Measurements from ENCODE around the gene GCLC.
"Not testable (repeated sequence)": the region's sequence is repeated elsewhere in the genome, so short reads cannot be mapped to it uniquely, and the experiment has no call there.

The GCLC gene

DNA sequence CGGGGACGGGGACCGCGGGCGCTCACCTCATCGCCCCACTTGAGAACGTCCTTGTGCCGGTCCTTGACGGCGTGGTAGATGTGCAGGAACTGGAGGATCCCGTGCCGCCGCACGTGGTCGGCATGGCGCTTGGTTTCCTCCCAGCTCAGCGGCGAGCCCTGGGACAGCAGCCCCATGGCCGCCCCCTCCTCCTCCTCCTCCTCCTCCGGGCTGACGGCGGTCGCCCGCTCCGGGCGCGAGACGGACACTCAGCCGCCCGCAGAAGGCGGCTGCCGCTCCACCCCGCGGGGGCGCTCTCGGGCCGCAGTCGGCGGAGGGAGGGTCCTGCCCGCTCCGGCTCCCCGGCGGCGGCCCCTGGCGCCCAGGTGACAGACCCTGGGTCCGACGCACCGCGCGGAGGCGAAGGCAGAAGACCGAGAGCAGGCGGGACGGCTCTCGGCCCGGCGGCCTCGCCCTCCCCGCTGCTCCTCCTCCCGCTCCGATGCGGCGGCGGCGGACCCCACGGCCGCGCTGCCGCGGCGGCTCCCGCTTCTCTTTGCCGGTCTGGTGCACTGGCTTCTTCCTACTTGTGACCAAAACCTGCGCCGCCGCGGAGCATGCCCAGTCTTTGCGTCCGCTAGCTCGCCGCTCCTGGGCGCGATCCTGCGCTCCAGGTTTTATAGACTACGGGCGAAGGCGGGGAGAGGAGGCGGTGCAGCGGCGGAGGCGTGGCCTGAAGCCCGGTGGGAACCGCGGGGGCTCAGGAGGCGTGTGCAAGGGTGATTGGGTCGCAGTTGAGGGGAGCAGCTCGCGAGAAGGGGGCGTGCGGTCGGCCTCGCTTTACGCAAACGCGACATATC is at the start of gene GCLC:
Gene GCLC, minus strand, starts transcription at position 632 of the 839 bp plus-strand sequence. Its CDS starts 456 bp downstream, at position 176.
- peak; percentile 65 to 85 for DNase-seq

DNA sequence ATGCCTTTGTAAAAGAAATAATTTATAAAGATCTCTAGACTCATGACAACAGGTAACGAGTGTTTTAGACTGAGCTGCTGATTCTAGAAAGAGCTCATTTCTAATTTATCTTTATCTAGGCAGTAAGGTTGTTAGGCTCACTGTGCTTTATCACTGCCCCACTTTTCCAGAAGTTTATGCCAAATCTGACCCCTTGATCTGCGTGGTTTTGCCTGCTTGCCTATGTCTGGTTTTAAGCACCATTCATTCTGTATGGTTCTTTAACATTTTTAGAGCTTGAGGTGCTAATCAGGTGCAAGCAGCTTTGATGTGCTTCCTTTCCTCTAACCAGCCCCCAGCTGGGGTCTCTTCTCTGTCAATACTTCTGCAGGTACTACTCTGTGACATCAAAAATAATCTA is 49.7 kb upstream of the GCLC start:
- DNase-seq: no peak

DNA sequence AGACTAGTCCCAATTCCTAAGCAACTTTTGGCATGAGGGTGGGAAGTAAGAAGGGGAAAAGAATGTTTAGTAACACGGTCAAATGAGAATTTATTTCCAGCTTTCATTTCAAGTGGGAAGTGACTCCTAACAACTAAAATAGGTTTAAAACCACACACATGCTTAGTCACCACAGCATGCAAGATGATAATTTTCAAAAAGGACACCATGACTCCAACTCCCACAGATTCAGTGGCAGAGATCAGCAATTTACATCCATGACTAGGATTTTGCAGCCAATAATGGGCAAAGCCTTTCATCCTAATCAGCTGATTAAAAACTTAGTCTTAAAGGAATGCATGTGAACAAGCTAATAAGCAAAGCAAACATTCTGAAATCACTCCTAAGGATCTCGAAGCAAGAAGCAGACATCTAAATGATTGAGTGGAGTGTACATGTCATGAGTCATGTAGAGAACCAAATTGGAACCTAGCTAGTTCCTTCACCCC is 48.1 kb upstream of the GCLC start:
- no peak for DNase-seq

DNA sequence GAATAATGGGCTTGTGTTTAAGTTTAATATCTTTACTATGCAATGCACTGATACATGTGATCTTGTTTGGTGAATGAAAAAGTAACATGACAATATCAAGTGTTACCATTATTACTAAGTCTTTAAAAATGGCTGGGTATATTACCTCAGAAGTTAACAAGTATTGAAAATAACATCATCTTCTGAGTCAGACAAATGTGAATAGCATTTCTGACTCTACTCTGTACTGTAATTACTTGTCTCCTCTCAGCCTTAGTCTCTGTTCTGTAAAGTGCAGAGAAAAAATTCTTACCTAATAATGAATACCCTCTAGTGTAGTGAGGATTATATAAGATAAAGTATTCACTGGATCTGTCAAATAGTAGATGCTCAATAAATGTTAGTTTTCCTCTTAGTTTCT is 47.0 kb upstream of the GCLC start:
- DNase-seq: no peak

DNA sequence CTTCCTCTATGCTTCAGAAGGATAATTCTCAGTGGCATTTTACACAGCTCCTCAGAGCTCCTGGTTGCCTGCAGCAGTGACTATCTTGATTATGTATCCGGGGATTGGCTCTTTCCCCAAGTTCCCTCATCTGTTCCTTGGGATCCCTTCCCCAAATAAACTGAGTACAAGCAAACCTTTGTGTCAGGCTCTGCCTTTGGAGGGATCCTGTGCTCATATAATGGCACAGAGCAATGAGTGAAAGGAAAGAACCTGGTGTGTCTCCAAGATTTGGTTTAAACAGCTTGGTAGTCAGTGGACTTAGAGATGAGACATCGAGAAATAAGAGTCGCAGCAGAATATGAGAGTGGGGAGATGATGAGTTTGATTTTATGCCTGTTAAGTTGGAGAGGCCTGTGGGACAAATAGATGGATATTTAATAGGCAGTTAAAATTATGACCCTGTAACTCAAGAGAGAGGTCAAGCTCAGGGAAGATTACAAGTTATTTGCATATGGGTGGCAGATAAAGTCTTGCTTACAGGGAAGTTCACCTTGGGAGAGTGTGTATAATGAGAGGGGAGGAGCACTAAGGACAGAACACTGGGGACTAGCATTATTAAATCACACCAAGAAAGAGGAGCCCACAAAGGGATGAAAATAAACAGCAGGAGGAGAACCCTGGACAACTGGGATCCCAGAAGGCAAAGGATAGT is 44.1 kb upstream of the GCLC start:
- no peak for DNase-seq

DNA sequence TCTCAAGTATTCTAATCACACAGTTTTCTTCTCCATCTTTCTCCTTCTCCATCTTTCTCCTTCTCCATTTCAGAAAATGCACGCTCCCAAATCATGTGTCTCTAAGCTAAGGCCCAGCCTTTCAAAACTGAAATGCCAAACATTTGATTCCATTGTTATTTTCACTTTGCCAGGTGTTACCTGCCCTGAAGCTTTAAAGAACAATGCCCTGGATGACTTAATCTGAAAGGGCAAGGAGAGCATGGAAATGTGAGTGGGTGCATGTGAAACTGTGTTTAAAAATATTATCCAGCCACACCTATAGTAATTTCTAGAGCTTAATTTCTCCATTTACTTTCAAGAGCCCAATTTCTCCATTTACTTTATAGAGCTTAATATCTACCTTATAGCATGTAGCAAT is 42.4 kb upstream of the GCLC start:
- DNase-seq: no peak

DNA sequence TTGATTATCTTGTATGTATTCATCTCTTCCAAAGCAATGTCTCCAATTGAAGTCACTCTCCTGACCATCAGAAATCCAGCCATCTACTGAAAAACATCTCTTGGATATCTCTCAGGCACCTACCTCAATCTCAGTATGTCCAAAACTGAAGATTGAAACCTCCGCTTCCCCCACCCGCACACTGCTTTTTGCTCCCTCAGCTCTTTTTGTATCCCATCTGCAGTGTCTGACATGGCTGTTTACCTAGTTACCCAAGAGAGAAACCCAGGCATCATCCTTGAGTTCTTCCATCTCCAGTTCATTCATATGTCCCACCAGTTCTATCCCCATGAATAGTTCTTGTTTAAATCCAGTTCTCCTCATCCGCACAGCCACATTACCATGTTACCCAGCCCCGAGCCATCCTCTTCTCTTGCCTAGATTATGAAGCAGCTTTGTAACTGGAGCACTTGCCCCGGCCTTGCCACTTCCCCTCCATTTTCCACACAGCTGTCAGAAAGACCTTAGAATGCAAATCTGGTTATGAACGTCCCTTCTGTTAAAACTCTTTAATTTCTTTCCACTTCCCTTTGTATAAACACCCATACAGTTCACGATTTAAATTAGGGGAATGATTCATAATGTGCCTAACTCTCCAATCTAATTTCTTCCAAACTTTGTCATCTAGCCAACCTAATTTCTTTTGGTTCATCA is 40.5 kb upstream of the GCLC start:
- DNase-seq: no peak

DNA sequence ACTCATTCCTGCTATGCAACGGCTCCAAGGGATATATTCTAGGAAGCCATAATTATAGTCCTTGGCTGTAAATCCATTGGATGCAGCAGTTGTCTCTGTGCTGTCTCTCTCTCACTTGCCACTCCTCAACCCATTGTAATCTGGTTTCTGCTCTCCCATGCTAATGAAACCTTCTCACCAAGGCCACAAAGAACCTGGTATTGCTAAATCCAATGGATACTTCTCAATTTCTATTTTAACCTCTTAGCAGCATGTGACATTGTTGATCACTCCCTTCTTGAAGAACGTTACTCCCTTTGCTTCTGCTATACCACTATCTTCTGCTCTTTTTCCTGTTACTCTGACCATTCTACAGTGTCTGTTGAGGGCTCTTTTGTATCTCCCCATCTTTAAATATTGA is 39.8 kb upstream of the GCLC start:
- no peak for DNase-seq

DNA sequence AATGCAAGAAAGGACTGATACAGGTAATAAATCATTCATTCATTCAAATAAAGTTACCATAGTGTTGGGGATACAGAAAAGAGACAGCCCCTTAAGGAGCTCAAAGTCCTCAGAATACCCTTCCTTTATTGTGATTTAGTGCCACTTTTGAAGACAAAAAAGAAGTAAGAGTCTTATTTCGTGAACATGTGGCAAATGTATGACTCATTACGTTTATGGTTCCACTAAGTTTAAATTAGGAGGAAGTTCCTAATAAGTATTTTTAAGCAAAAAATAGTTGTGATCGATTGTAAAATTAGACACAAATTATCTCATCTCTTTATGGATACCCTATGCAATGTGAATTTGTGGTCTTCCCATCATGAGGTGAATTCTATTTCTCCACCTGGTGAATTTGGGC is 38.5 kb upstream of the GCLC start:
- no peak for DNase-seq

DNA sequence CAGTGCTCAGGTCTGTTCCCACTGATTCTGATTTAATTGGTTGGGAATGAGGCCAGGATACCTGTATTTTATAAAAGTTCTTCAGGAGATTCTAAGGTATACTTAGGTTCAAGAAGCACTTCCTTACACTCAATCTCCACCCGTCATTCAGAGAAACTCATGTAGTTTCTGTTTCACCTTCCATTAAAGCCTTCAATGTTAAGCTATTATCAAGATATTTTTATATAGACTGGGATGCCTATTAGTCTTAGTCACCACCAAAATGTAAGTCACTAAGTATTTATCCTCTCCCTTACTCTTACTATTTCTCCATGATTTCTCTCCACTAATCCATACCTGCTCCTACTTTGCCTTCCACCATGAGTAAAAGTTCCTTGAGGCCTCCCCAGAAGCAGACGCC is 38.1 kb upstream of the GCLC start:
- DNase-seq: no peak

DNA sequence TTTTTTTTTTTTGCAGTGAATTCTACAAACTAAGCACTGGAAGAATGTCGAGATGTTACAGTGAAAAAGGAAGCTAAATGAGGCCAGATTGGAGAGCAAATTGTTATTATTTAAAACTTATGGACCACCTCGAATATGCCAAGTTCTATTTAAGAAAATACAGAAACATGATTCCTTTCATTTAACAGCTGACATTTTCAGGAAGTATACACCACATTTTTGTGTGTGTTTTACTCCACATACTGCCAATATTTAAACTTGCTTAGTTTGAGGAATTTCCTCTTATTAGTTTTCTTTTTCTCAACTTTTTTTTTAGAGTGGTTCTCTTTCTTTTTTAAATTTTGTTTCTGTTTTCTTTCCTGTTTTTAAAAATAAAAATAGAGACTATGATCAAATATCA is 37.0 kb upstream of the GCLC start:
- no peak for DNase-seq

DNA sequence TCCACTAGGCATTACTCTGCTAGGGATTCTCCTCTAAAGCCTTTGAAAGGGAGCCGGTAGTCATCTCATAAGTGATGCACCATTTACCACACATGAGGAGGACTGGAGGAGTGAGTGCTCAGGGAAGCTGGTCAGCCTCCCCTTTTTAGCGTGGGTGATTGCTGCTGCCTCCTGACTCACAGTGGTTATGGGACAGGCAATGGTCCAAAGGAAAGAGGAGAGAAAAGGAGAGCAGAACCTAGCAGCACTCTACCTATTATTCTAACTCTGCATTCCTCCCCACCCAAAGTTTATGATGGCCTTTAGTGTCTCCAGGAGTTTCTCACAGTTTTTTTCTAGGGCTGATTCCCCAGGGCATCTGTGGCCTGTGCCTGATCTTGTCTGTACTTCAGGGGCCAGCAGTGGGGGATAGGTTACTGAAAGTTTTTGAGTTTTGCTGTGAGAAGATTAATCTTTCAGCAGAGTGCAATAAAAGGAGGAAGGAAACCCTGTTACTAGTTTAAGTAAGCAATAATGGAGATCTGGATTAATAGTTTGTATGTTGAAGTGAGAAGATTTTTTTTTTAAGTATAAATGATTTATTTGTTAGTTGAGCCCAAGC is 36.4 kb upstream of the GCLC start:
- DNase-seq: no peak

DNA sequence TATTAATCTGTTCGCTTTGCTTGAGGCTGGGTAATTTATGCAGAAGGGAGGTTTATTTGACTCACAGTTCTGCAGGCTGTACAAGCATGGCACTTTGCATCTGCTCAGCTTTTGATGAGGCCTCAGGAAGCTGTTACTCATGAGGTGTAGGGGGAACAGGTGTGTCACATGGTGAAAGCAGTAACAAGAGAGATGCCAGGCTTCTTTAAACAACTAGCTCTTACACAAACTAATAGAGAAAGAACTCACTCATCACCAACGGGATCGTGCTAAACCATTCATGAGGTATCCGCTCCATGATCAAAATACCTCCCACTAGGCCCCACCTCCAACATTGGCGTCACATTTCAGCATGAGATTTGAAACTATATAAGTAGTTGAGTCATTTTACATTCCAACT is 34.4 kb upstream of the GCLC start:
- no peak for DNase-seq

DNA sequence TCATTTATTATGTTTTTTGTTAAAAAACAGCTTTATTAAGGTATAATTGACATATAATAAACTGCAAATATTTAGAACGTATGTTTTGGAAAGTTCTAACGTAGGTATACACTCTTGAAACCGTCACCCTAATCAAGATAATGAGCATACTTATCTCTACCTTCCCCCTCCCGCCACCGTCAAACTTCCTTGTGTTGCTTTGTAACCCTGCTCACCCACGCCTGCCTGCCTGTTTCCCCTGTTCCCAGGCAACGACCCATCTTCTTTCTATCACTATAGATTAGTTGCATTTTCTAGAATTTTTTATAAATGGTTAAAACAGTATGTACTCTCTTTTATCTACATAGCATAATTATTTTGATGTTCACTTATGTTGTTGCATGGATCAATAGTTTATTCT is 33.5 kb upstream of the GCLC start:
- no peak for DNase-seq

DNA sequence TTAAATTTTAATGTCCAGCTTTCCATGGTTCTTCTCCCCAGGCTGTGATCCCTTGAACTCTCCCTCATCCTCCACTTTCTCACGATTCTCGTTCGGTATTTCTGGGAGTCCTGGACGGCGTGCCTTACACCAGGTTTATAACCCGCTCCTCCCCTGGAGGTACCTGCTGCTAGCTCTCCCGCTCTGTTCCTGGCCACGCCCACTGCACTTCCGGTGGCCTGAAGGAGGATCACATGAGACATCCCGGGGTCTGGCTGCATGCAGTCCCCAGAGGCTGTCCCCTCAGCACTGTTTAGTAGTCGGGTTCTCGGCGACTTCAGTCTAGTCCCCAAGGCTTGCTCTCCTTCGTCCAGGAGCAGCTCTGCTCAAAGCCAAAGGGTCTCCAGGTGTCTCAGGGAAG is 28.4 kb upstream of the GCLC start:
- no peak for DNase-seq

DNA sequence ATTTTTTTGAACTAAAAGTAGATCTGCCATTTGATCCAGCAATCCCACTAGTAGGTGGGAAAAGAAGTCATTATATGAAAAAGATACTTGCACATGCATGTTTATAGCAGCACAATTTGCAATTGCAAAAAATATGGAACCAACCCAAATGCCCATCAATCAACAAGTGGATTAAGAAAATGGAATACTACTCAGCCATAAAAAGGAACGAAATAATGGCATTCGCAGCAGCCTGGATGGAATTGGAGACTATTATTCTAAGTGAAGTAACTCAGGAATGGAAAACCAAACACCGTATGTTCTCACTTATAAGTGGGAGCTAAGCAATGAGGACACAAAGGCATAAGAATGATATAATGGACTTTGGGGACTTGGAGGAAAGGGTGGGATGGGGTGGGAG is 27.5 kb upstream of the GCLC start:
- not testable (repeated sequence) for DNase-seq

DNA sequence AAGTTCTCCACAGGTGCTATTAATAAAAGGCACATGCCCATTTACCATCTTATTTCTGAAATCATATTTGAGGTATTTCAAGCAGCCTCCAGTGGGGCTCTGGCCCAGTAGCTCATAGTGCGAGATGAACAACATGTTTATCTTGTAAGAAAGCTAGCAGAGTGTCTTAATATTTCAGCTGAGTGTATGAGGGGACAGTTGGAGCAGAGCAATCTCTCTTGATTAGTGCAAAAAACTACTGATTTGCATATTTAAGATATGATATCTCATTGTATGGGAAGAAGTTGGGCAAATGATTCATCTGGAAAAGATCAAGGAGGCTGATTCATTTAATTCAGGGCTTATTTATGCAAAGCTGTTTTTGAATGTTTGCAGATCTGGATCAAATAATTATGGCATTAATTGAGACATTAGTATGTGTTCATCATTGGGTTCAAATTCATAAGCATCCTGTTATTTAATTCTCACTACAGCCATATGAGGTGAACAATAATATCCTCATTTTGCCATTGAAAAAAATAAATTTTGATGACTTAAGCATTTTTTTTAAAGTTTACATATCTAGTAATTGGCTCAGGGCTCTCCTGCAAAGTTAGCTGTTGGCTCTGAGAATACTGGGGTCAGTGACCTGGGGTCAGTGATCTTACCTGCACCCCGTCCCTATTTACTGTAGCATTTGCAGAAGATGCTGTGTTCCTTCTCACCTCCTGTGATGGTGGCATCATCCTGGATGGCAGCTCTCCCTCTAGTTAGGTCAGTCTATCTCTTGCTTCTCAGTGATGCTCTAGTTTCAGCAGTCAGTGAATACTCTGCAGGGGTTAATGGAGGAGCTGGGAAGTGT is 24.1 kb upstream of the GCLC start:
- DNase-seq: no peak

DNA sequence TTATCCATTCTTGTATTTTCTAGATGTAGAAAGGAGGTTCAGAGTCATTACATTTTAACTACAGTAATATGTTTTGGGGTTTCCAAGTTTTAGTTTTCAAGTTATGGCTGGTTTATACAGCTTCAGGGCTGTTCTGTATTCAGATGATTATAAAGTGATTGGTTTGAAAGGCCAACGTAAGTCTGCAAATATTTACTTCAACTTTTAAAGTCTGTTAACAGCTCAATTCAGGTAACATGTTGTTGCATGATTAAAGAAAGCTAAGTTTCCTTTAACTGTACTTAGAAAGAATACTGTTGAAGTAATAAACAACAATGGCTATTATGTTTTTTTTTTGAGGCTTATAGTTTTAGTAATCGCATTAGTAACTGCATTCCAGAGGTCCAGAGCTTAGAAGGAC is 22.8 kb upstream of the GCLC start:
- DNase-seq: no peak

DNA sequence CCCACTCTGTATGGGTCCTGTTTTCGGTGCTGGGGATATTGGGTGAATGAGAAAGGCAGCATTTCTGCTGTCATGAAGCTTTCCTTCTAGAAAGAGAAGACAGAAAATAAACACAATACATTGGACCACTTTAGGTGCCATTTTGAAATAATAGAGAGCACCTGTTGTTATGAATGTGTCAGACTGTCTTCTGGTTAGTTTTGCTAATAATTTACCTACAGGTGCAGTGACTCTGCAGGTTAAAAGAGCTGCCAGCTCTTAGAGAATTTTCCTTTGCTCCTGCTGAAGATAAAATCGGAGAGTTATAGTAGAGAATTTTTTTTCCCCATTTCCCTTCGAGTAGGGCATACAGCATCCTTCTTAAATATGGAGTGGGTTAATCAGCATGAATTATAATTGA is 21.9 kb upstream of the GCLC start:
- DNase-seq: no peak

DNA sequence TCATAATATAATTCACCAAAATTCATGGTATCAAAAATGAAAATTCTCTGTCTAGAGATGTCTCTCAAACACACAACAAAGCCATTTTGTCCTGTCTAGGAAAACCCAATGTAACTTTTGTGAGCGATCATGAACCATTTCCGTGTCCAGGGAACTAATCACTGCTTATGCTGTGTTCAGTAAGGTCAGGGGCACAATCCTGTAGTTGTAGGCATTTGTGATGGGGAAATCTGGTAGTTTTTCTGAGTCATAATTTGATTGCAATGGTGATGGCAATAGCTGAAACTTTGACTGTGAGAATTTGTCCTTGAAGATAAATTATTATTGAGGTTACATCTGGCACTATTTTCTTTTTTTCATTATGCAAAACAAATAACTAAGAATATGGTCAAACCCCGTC is 21.0 kb upstream of the GCLC start:
- no peak for DNase-seq

DNA sequence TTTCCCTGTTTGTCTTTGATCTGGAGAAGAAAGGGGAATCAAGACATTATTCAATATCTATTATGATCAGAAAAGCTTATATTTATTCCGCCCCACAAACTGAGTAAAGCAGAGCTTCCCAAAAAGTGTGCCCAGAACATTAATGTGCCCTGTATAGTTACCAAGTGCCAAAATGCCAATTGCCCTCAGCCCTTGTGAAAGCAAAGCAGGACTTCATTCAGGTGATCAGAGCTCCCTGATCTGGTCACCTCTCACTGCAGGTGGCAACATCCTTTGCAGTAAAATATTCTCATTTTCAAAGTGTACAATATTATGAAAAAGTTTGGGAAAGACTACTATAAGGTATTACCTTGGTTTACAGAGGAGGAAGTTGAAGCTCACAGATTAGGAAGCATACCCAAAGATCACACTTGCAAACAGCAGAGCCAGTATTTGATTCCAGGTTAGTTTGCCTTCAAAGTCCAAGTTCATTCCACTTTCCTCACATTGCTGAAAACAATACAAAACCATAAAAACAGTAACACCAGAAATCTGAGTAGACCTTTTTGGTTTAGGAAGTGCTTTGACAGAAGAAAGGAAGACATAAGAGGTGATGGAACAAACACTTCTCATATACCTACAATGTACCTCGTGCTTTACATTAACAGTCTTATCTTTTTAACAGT is 19.6 kb upstream of the GCLC start:
- DNase-seq: no peak

All from SW 1271 (cell line).